Fibroblast of lung (primary cell): ENCODE data around the gene NEUROG1. TPM values are rescaled to one million over a fixed set of nuclear protein-coding genes. Genes with fewer than 3 reads are reported as not detected.

Experiments used
- DNase-seq, 2 donors: peaks; one replicate each; pipeline versions ENCODE4 v3.0.0 to v3.0.0-alpha.2; 2010; ENCODE audit warnings: low read depth in 2 of 2
- H2AFZ ChIP-seq: 2 replicates; pipeline ENCODE4 v1.5.1; 2012; ENCODE audit warnings: low read length, control low read depth, inconsistent platforms
- H3K27ac ChIP-seq: 2 replicates; pipeline ENCODE4 v1.5.1; 2011; ENCODE audit warnings: low read length, control low read depth; ENCODE audit not compliant: insufficient read depth
- H3K27me3 ChIP-seq: 2 replicates; pipeline ENCODE4 v1.5.1; 2011; ENCODE audit warnings: mild to moderate bottlenecking, low read length; ENCODE audit not compliant: control insufficient read depth, insufficient read depth
- H3K36me3 ChIP-seq: 2 replicates; pipeline ENCODE4 v1.5.1; 2011; ENCODE audit warnings: low read length; ENCODE audit not compliant: control insufficient read depth, insufficient read depth
- H3K4me1 ChIP-seq: 2 replicates; pipeline ENCODE4 v1.5.1; 2011; ENCODE audit warnings: low read length; ENCODE audit not compliant: control insufficient read depth, insufficient read depth; ENCODE audit errors: extremely low read depth
- H3K4me2 ChIP-seq: 2 replicates; pipeline ENCODE4 v1.5.1; 2011; ENCODE audit warnings: low read length, control low read depth; ENCODE audit not compliant: insufficient read depth; ENCODE audit errors: extremely low read depth
- H3K4me3 ChIP-seq, 4 experiments: fragments of 200-600 bp in 1 of 4; sonication (generic) in 1 of 4; replicated peaks in 1 of 4; 2 replicates each; pipeline ENCODE4 v1.5.1; 2011 to 2016; ENCODE audit warnings: low read length in 4 of 4, low read depth in 3 of 4, mild to moderate bottlenecking in 3 of 4, control low read depth in 2 of 4, inconsistent platforms in 1 of 4, mixed read lengths in 1 of 4; ENCODE audit not compliant: insufficient read depth in 1 of 4; ENCODE audit errors: control extremely low read depth in 1 of 4
- H3K79me2 ChIP-seq: 2 replicates; pipeline ENCODE4 v1.5.1; 2012; ENCODE audit warnings: mild to moderate bottlenecking, low read length, inconsistent platforms; ENCODE audit not compliant: control insufficient read depth, insufficient read depth
- H3K9ac ChIP-seq: 2 replicates; pipeline ENCODE4 v1.5.1; 2011; ENCODE audit warnings: mild to moderate bottlenecking, low read length, control low read depth; ENCODE audit not compliant: insufficient read depth
- H3K9me3 ChIP-seq: 2 replicates; pipeline ENCODE4 v1.5.1; 2012; ENCODE audit warnings: low read depth, low read length; ENCODE audit not compliant: control insufficient read depth, insufficient read depth
- H4K20me1 ChIP-seq: 2 replicates; pipeline ENCODE4 v1.5.1; 2011; ENCODE audit warnings: low read length; ENCODE audit not compliant: control insufficient read depth, insufficient read depth; ENCODE audit errors: extremely low read depth
- CTCF ChIP-seq, 2 donors: IDR thresholded peaks in 1 of 2; conservative IDR thresholded peaks in 1 of 2; 1 replicate in 1 of 2; 2 replicates in 1 of 2; pipeline ENCODE4 v1.5.1; 2011 to 2012; ENCODE audit warnings: low read length in 2 of 2, control low read depth in 1 of 2, inconsistent platforms in 1 of 2, low read depth in 1 of 2, mild to moderate bottlenecking in 1 of 2
- EZH2 ChIP-seq: IDR thresholded peaks from 2 replicates; pipeline ENCODE4 v1.5.1; 2012; ENCODE audit warnings: low read length, control low read depth, mild to moderate bottlenecking; ENCODE audit errors: missing control alignments
- polyA plus RNA-seq, 2 donors: library from polyadenylated mRNA; depleted of rRNA in 1 of 2; stranded (reverse) in 1 of 2; unstranded in 1 of 2; fragments of >200 nt; gene quantifications; 2 replicates each; pipeline ENCODE4 v1.2.1, GENCODE V29; 2011 to 2012; ENCODE audit warnings: missing spikeins in 1 of 2
- total RNA-seq: library from RNA; depleted of rRNA; stranded (reverse); fragments of >200 nt; gene quantifications from 2 replicates; pipeline ENCODE4 v1.2.1, GENCODE V29; 2014

Gene NEUROG1
- total and polyA plus RNA-seq, 2 donors (not counting 1 experiment from before 2014, with no cell fraction given), result not detected

- no peak overlapping the region for H3K4me3 ChIP-seq
- no peak overlapping the region for H3K4me2 ChIP-seq
- no peaks in the 10 kb centered on the region for H4K20me1 ChIP-seq
- TF ChIP-seq CTCF (conservative IDR thresholded peaks at IDR 0.05 in 1 of 2, IDR thresholded peaks at IDR 0.05 in 1 of 2; ENCODE audit: low read depth in 1 of 2, low read length in 2 of 2) (no peak), EZH2 (no peak)
- no peaks in the 10 kb centered on the region for H3K79me2 ChIP-seq
- DNase-seq, result no peak
- no peak overlapping the region for H2AFZ ChIP-seq
- no peaks in the 10 kb centered on the region for H3K36me3 ChIP-seq
- H3K4me1 ChIP-seq, result no peaks in the 10 kb centered on the region
- no peak overlapping the region for H3K9ac ChIP-seq
- no peak overlapping the region for H3K27ac ChIP-seq
- no peaks in the 10 kb centered on the region for H3K9me3 ChIP-seq
- no peaks in the 10 kb centered on the region for H3K27me3 ChIP-seq
Observed at GRCh38 chr5:135567661-135568060, 31.9 kb upstream of the NEUROG1 start.

GRCh38 chr5:135566422-135567400 lies 30.9 kb upstream of the NEUROG1 start:
- TF ChIP-seq CTCF (conservative IDR thresholded peaks at IDR 0.05 in 1 of 2, IDR thresholded peaks at IDR 0.05 in 1 of 2; ENCODE audit: low read depth in 1 of 2, low read length in 2 of 2) (no peak), EZH2 (no peak)
- no peaks in the 10 kb centered on the region for H3K36me3 ChIP-seq
- H3K79me2 ChIP-seq, result no peaks in the 10 kb centered on the region
- no peaks in the 10 kb centered on the region for H3K4me1 ChIP-seq
- no peak overlapping the region for H3K9ac ChIP-seq
- H3K4me3 ChIP-seq, result no peak overlapping the region
- H3K27ac ChIP-seq, result no peak overlapping the region
- H3K4me2 ChIP-seq, result no peak overlapping the region
- no peaks in the 10 kb centered on the region for H3K9me3 ChIP-seq
- no peaks in the 10 kb centered on the region for H3K27me3 ChIP-seq
- DNase-seq, result no peak
- no peak overlapping the region for H2AFZ ChIP-seq
- no peaks in the 10 kb centered on the region for H4K20me1 ChIP-seq

GRCh38 chr5:135565725-135566421 lies 30.1 kb upstream of the NEUROG1 start:
- H2AFZ ChIP-seq, result no peak overlapping the region
- H4K20me1 ChIP-seq, result no peaks in the 10 kb centered on the region
- TF ChIP-seq CTCF (conservative IDR thresholded peaks at IDR 0.05 in 1 of 2, IDR thresholded peaks at IDR 0.05 in 1 of 2; ENCODE audit: low read depth in 1 of 2, low read length in 2 of 2) (peak; percentile 87 to 90), EZH2 (no peak)
- no peaks in the 10 kb centered on the region for H3K4me1 ChIP-seq
- H3K79me2 ChIP-seq, result no peaks in the 10 kb centered on the region
- peak; percentile 32 to 54 for DNase-seq
- no peaks in the 10 kb centered on the region for H3K9me3 ChIP-seq
- no peak overlapping the region for H3K9ac ChIP-seq
- no peak overlapping the region for H3K4me3 ChIP-seq
- H3K27ac ChIP-seq, result no peak overlapping the region
- no peak overlapping the region for H3K4me2 ChIP-seq
- H3K36me3 ChIP-seq, result no peaks in the 10 kb centered on the region
- no peaks in the 10 kb centered on the region for H3K27me3 ChIP-seq
